HepG2 (cell line): Measurements from ENCODE around the gene PLK3. TPM values are rescaled to one million over a fixed set of nuclear protein-coding genes. Genes with fewer than 3 reads are reported as not detected.

Experiments
- AKNA ChIP-seq: sonication (generic); formaldehyde crosslinking; IDR thresholded peaks from 2 replicates; pipeline ENCODE4 v1.4.0; 2020; ENCODE audit warnings: missing genetic modification reagents, borderline replicate concordance
- DDIT3 ChIP-seq: sonication (generic); formaldehyde crosslinking; IDR thresholded peaks from 2 replicates; pipeline ENCODE4 v1.4.0; 2020; ENCODE audit warnings: mild to moderate bottlenecking, missing genetic modification reagents
- KAT2B ChIP-seq: fragments of 150-350 bp; IDR thresholded peaks from 2 replicates; pipeline ENCODE4 v1.6.1; 2014; ENCODE audit warnings: low read depth, low read length, borderline replicate concordance
- KLF15 ChIP-seq: sonication (generic); formaldehyde crosslinking; IDR thresholded peaks from 2 replicates; pipeline ENCODE4 v1.8.1; 2023; ENCODE audit warnings: borderline replicate concordance, mild to moderate bottlenecking, inconsistent platforms, missing genetic modification reagents, mixed read lengths
- MLXIP ChIP-seq: sonication (generic); formaldehyde crosslinking; IDR thresholded peaks from 2 replicates; pipeline ENCODE4 v1.9.0; 2021; ENCODE audit warnings: missing genetic modification reagents, borderline replicate concordance
- MTF1 ChIP-seq: sonication (generic); formaldehyde crosslinking; IDR thresholded peaks from 2 replicates; pipeline ENCODE4 v1.5.0; 2020; ENCODE audit warnings: missing genetic modification reagents
- MXD4 ChIP-seq: IDR thresholded peaks from 2 replicates; pipeline ENCODE4 v1.6.1; 2016; ENCODE audit warnings: mild to moderate bottlenecking, missing biosample characterization, missing genetic modification reagents
- NAIF1 ChIP-seq: sonication (generic); formaldehyde crosslinking; IDR thresholded peaks from 2 replicates; pipeline ENCODE4 v1.5.0; 2020; ENCODE audit warnings: mild to moderate bottlenecking, missing genetic modification reagents, borderline replicate concordance
- NKX3-1 ChIP-seq: sonication (generic); formaldehyde crosslinking; IDR thresholded peaks from 2 replicates; pipeline ENCODE4 v1.5.0; 2020; ENCODE audit warnings: missing genetic modification reagents
- SMYD3 ChIP-seq: sonication (generic); formaldehyde crosslinking; IDR thresholded peaks from 2 replicates; pipeline ENCODE4 v1.8.1; 2023; ENCODE audit warnings: mild to moderate bottlenecking, missing genetic modification reagents
- SOX6 ChIP-seq, 2 experiments: fragments of 450-650 bp in 1 of 2; sonication (generic) in 1 of 2; formaldehyde crosslinking in 1 of 2; IDR thresholded peaks; 2 replicates each; pipeline versions ENCODE4 v1.4.0 to v1.6.1; 2017 to 2020; ENCODE audit warnings: antibody characterized with exemption in 1 of 2, mild to moderate bottlenecking in 1 of 2, missing genetic modification reagents in 1 of 2
- STAT6 ChIP-seq: sonication (generic); formaldehyde crosslinking; IDR thresholded peaks from 2 replicates; pipeline ENCODE4 v1.4.0; 2020; ENCODE audit warnings: missing genetic modification reagents, mild to moderate bottlenecking, borderline replicate concordance
- TSC22D2 ChIP-seq: sonication (generic); formaldehyde crosslinking; IDR thresholded peaks from 2 replicates; pipeline ENCODE4 v1.5.1; 2020; ENCODE audit warnings: missing genetic modification reagents, mild to moderate bottlenecking, borderline replicate concordance
- ZFP36 ChIP-seq: fragments of 150-350 bp; IDR thresholded peaks from 2 replicates; pipeline ENCODE4 v1.6.1; 2018; ENCODE audit warnings: borderline replicate concordance, low read length, low read depth; ENCODE audit not compliant: partially characterized antibody
- ZNF441 ChIP-seq: sonication (generic); formaldehyde crosslinking; IDR thresholded peaks from 2 replicates; pipeline ENCODE4 v1.7.0; 2021; ENCODE audit warnings: missing genetic modification reagents, borderline replicate concordance
- ZNF564 ChIP-seq: sonication (generic); formaldehyde crosslinking; IDR thresholded peaks from 2 replicates; pipeline ENCODE4 v1.8.1; 2023; ENCODE audit warnings: mild to moderate bottlenecking, missing genetic modification reagents
- ZNF672 ChIP-seq: sonication (generic); formaldehyde crosslinking; IDR thresholded peaks from 2 replicates; pipeline ENCODE4 v1.8.1; 2022; ENCODE audit warnings: missing genetic modification reagents
- polyA plus RNA-seq, 8 experiments: library from polyadenylated mRNA; depleted of rRNA in 3 of 8; stranded (reverse) in 7 of 8; unstranded in 1 of 8; fragments of >200 nt; fragmentation: Illumina TruSeq in 4 of 8; extraction: Trizol in 4 of 8; gene quantifications; 2 replicates each; pipeline versions ENCODE4 v1.2.1 to v1.2.3, GENCODE V29; 2011 to 2016; ENCODE audit warnings: low read depth in 4 of 8, missing spikeins in 1 of 8, mixed read lengths in 1 of 8; ENCODE audit not compliant: insufficient read depth in 1 of 8
- total RNA-seq, 5 experiments: library from RNA; depleted of rRNA; stranded (reverse); fragments of >200 nt; fragmentation: Illumina TruSeq; extraction: Trizol; gene quantifications; 2 replicates each; pipeline ENCODE4 v1.2.3, GENCODE V29; 2016; ENCODE audit warnings: low read depth in 1 of 5

Gene PLK3
- total and polyA plus RNA-seq, 2 of the 13 experiments (the other 11 are each of a cell fraction or from before 2014, with no cell fraction given), result 9.8 to 16.9 TPM

- TF ChIP-seq AKNA (CRISPR knock-in tag), result no peak
- TF ChIP-seq DDIT3 (CRISPR knock-in tag), result no peak
- no peak for TF ChIP-seq ZFP36
- TF ChIP-seq ZNF564 (CRISPR knock-in tag), result no peak; the same call in 1 of the 2 replicates
- peak; percentile 84; the same call in 1 of the 2 replicates for TF ChIP-seq STAT6
- TF ChIP-seq SMYD3 (CRISPR knock-in tag), result no peak
- TF ChIP-seq MXD4 (CRISPR knock-in tag), result peak; percentile 92; the same call in 1 of the 2 replicates
- peak; percentile 36; the same call in 1 of the 2 replicates for TF ChIP-seq ZNF441 (CRISPR knock-in tag)
- no peak for TF ChIP-seq MTF1 (CRISPR knock-in tag)
- no peak for TF ChIP-seq KAT2B
- no peak; the same call in 1 of the 2 replicates for TF ChIP-seq KLF15
- no peak for TF ChIP-seq ZNF672 (CRISPR knock-in tag)
- TF ChIP-seq TSC22D2 (CRISPR knock-in tag), result no peak
- peak; percentile 59; the same call in 1 of the 2 replicates for TF ChIP-seq NAIF1 (CRISPR knock-in tag)
- TF ChIP-seq SOX6 (IDR thresholded peaks at IDR 0.05), result no peak
- peak; percentile 83 for TF ChIP-seq SOX6 (CRISPR knock-in tag; IDR thresholded peaks at IDR 0.05)
- no peak for TF ChIP-seq MLXIP (CRISPR knock-in tag)
- TF ChIP-seq NKX3-1 (CRISPR knock-in tag), result no peak
These were observed at the start of gene PLK3 (continued) for GRCh38 chr1:44799770-44800584.
